GM12873 (cell line): ENCODE measurements around the gene GRM7.

Experiments used
- TF ChIP-seq, protein P1 (sequence below): IDR thresholded peaks from 2 replicates; pipeline ENCODE4 v1.5.1; 2012; ENCODE audit warnings: low read depth, mild to moderate bottlenecking, moderate library complexity, low read length, control low read depth; ENCODE audit not compliant: insufficient read depth; ENCODE audit errors: missing control alignments

GRM7 gene

DNA sequence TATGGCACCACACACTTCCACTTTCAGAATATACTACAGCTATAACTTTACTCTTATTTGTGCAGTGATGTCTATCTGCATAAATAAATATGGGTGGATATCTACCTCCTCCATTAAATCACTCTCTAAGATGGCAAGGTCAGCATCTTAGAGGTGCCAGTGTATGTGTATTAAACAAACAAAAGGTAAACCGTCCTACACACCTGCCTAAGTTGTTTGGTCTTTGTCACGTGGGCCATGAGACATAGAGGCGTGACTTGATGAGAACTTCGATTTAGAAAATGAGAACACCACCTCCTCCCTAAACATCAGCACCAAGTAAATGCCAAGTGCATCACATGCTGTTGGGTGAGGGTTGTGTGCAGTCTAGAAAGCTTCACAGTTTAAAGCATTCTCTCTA lies 310.6 kb downstream of the GRM7 start:
- TF ChIP-seq, protein P1, sequence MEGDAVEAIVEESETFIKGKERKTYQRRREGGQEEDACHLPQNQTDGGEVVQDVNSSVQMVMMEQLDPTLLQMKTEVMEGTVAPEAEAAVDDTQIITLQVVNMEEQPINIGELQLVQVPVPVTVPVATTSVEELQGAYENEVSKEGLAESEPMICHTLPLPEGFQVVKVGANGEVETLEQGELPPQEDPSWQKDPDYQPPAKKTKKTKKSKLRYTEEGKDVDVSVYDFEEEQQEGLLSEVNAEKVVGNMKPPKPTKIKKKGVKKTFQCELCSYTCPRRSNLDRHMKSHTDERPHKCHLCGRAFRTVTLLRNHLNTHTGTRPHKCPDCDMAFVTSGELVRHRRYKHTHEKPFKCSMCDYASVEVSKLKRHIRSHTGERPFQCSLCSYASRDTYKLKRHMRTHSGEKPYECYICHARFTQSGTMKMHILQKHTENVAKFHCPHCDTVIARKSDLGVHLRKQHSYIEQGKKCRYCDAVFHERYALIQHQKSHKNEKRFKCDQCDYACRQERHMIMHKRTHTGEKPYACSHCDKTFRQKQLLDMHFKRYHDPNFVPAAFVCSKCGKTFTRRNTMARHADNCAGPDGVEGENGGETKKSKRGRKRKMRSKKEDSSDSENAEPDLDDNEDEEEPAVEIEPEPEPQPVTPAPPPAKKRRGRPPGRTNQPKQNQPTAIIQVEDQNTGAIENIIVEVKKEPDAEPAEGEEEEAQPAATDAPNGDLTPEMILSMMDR, result no peak

DNA sequence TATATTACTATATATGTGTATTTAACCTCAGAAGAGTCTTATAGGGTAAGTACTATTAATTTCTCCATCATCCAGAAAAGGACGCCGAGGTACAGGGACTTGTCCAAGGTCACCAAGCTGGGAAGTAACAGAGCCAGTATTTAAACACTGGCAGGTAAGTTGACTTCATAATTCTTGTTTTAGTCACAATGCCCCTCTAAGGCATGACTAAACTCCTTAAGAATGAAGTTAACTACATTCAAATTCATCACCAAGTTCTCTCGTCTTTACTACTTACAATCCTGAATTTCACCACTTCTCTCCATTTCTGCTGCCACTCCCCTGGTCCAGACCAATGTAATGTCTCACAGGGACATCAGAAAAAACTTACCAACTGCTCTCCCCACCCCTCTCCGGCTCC lies 312.1 kb downstream of the GRM7 start:
- TF ChIP-seq, protein P1, result no peak

DNA sequence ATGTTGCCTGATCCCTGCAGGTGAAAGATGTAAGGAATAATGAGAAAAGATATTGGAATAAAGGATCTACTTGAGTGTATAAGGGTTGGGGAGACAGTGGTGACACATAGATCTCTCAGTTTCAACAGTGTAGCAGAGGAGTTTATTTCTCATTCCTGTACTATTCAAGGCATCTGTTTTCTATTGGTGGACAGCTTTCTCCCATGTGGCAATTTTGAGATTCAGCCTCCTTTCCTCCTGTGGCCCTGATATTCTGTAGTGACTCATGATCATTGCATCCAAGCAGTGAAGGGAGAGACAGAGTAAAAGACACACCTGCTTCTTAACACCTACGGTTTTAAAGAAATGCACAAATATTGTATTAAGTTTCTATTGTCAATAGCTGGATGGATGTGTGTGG lies 327.6 kb downstream of the GRM7 start:
- TF ChIP-seq, protein P1, result no peak

DNA sequence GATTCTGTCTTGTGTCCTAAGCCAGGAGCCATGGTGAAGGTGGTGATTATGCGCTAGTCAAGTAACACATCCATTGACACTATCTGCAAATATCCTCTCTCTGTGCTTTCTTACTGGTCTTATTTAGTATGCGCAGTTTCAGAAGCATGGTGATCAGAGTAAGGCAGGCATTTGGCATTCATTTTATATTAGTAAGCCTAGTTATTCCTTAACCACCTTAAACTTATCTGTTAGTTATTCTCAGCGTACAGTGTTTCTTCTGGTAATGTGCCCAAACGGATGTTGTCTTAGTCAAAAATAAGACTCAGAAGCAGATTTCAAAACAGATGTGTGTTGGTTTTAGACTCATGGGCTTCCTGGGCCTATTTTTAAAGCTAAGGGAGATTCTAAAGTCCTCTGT lies 329.2 kb downstream of the GRM7 start:
- TF ChIP-seq, protein P1, result no peak

DNA sequence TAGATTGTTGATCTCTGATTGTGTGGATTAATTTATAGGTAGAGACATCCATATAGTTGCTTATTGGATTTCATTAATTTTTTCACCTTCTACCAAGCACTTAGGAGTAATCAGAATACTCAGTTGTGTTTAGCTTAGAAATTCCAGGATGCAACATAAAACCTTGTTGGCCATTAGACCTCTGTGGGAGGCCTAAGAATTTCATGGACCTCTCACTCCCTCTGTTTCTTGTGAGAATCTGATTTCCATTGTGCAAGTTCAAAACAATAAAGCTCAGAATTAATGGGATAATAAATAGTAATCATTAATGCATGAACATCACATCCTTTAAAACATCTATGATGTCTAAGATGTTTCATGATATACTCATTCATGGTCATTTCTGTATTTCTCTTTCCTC lies 332.4 kb downstream of the GRM7 start:
- TF ChIP-seq, protein P1, result no peak

DNA sequence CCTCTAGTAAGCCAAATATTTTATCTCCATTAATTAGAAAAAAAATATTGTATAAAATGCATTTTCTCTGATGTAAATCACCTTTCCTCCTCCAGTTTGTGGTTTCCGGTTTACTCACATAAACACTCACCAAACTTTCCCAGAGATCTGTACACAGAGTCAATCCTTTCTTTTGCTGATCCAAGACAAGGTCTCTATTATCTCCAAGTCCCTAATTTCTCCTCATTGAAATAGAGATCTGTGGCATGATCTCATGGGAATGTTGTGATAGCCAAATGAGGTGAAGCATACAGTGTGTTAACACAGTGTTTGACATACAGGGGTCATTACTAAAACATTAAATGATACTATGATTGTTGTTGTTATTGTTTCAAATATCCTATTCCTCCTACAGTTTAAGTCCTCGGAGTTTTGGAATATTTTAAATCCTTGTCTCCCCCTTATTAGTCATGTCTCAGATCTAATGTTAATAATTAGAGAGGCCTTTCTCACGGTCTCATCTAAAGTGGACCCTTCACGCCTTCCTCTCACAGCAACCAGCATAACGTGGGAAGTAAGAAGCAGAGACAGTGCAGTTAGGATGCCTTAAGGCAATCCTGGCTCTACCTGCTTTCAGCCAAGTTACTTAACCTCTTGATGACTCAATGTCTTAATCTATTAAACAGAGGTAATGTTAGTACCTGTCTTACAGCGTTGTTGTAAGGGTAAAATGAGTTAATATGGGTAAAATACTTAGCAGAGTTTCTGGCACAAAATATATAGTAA lies 333.3 kb downstream of the GRM7 start:
- TF ChIP-seq, protein P1, result no peak

DNA sequence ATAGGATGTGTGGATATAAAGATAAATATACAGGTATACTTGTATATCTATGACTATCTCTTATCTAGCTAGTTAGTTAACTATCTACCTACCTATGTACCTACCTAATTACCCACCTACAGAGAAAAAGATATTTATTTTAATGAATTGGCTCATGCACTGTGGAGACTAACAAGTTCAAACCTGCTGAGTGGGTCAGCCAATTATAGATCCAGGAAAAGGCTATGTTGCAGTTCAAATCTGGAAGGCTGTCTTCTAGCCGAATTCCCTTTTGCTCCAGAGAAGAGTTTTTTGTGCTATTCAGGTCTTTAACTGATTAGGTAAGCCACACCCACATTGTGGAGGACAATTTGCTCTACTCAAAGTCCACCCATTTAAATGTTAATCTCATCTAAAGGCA lies 335.0 kb downstream of the GRM7 start:
- TF ChIP-seq, protein P1, result no peak
